ENCODE measurements around the gene SSUH2. TPM values are rescaled to one million over a fixed set of nuclear protein-coding genes. Genes with fewer than 3 reads are reported as not detected.

The SSUH2 gene
- total and polyA plus RNA-seq, 2 of the 13 experiments (the other 11 are each of a cell fraction or from before 2014, with no cell fraction given), result 38.1 to 136 TPM

- 55% methylated on average over 4 of the region's 6 CpGs for WGBS (ENCODE audit: low lambda C conversion rate)
- Histone ChIP-seq H3K36me3 (replicated peaks in 1 of 2; ENCODE audit: control insufficient read depth in 1 of 2, insufficient read depth in 2 of 2, low read length in 2 of 2) (no peaks in the 10 kb centered on the region), H3K27me3 (ENCODE audit: control insufficient read depth in 1 of 2, insufficient read depth in 2 of 2, low read length in 2 of 2) (no peaks in the 10 kb centered on the region; a peak in 2 of 5 replicates), H4K20me1 (ENCODE audit: insufficient read depth, low read length) (no peaks in the 10 kb centered on the region), H3K79me2 (ENCODE audit: insufficient read depth, low read length) (no peaks in the 10 kb centered on the region), H3K9me3 (ENCODE audit: low read length) (no peaks in the 10 kb centered on the region), H2AFZ (ENCODE audit: low read length) (no peak overlapping the region), H3K27ac (ENCODE audit: extremely low read length, insufficient read depth, low read length) (no peak overlapping the region), H3K4me1 (ENCODE audit: insufficient read depth, low read length) (no peaks in the 10 kb centered on the region; the same call in 1 of the 2 replicates), H3K4me2 (ENCODE audit: low read depth, low read length) (no peak overlapping the region), H3K9ac (ENCODE audit: insufficient read depth, low read depth, low read length) (no peak overlapping the region), H3K4me3 (replicated peaks in 1 of 3; ENCODE audit: insufficient read depth in 1 of 3, low read depth in 2 of 3, low read length in 3 of 3) (no peak overlapping the region)
- in situ Hi-C loops (cut with HindIII; ENCODE audit: extremely low pct_ligation_motif_present, low pct_unique_long_range_greater_than_20kb), result no loop called here
- intact Hi-C loops (cut with micrococcal nuclease; ENCODE audit: unreplicated experiment), result no loop called here
- BruUV-seq (replicated peaks), result no TSS peak
- TF ChIP-seq ZNF770 (CRISPR knock-in tag; IDR thresholded peaks at IDR 0.05) (no peak), TEAD3 (CRISPR knock-in tag; optimal IDR thresholded peaks at IDR 0.05; ENCODE audit: borderline replicate concordance) (no peak), MAFK (conservative IDR thresholded peaks at IDR 0.05 in 1 of 2, IDR thresholded peaks at IDR 0.05 in 1 of 2; ENCODE audit: low read length in 2 of 2) (peak in 1 of 2 experiments; percentile 25; a peak in 1 of 4 replicates), ZNF709 (CRISPR knock-in tag; IDR thresholded peaks at IDR 0.05) (no peak), ZNF501 (CRISPR knock-in tag; IDR thresholded peaks at IDR 0.05) (no peak)
- FAIRE-seq (no peak), DNase-seq (ENCODE audit: low spot score) (no peak), ATAC-seq (no peak)
- CTCF ChIA-PET (ENCODE audit: low intra/inter-chr PET ratio, low total read pairs), result no interaction called here
- POLR2A ChIA-PET, result no interaction called here
These were observed 62.7 kb downstream of the SSUH2 start for GRCh38 chr3:8581806-8582445.

- Histone ChIP-seq H3K9me3 (ENCODE audit: low read length) (no peaks in the 10 kb centered on the region), H3K4me3 (replicated peaks in 1 of 3; ENCODE audit: insufficient read depth in 1 of 3, low read depth in 2 of 3, low read length in 3 of 3) (no peak overlapping the region), H3K79me2 (ENCODE audit: insufficient read depth, low read length) (no peaks in the 10 kb centered on the region), H3K27ac (ENCODE audit: extremely low read length, insufficient read depth, low read length) (no peak overlapping the region), H3K27me3 (ENCODE audit: control insufficient read depth in 1 of 2, insufficient read depth in 2 of 2, low read length in 2 of 2) (no peaks in the 10 kb centered on the region; a peak in 2 of 5 replicates), H3K4me1 (ENCODE audit: insufficient read depth, low read length) (no peaks in the 10 kb centered on the region; the same call in 1 of the 2 replicates), H3K9ac (ENCODE audit: insufficient read depth, low read depth, low read length) (no peak overlapping the region), H3K36me3 (replicated peaks in 1 of 2; ENCODE audit: control insufficient read depth in 1 of 2, insufficient read depth in 2 of 2, low read length in 2 of 2) (no peaks in the 10 kb centered on the region), H3K4me2 (ENCODE audit: low read depth, low read length) (no peak overlapping the region), H2AFZ (ENCODE audit: low read length) (no peak overlapping the region), H4K20me1 (ENCODE audit: insufficient read depth, low read length) (no peaks in the 10 kb centered on the region)
- WGBS (ENCODE audit: low lambda C conversion rate), result 36% methylated on average over 3 of the region's 3 CpGs
- ChIA-PET POLR2A (no interaction called here), CTCF (ENCODE audit: low intra/inter-chr PET ratio, low total read pairs) (no interaction called here)
- no peak for ATAC-seq
- DNase-seq (ENCODE audit: low spot score), result no peak
- FAIRE-seq, result no peak
- in situ Hi-C loops (cut with HindIII; ENCODE audit: extremely low pct_ligation_motif_present, low pct_unique_long_range_greater_than_20kb) (no loop called here), intact Hi-C loops (cut with micrococcal nuclease; ENCODE audit: unreplicated experiment) (no loop called here)
- BruUV-seq (replicated peaks), result no TSS peak
- no peak for TF ChIP-seq ZNF251 (CRISPR knock-in tag; IDR thresholded peaks at IDR 0.05)
- TF ChIP-seq JUNB (CRISPR knock-in tag; IDR thresholded peaks at IDR 0.05; ENCODE audit: borderline replicate concordance), result no peak
- TF ChIP-seq IKZF4 (CRISPR knock-in tag; IDR thresholded peaks at IDR 0.05; ENCODE audit: borderline replicate concordance, low read depth, not compliant biosample characterization), result no peak
- no peak for TF ChIP-seq ZNF484 (CRISPR knock-in tag; IDR thresholded peaks at IDR 0.05; ENCODE audit: borderline replicate concordance, low read depth)
- no peak for TF ChIP-seq NRL (CRISPR knock-in tag; IDR thresholded peaks at IDR 0.05; ENCODE audit: borderline replicate concordance)
- no peak for TF ChIP-seq ZNF660 (CRISPR knock-in tag; IDR thresholded peaks at IDR 0.05; ENCODE audit: borderline replicate concordance, low read depth)
- no peak for TF ChIP-seq ZNF292 (CRISPR knock-in tag; IDR thresholded peaks at IDR 0.05; ENCODE audit: borderline replicate concordance, low read depth)
- no peak for TF ChIP-seq HIC2 (CRISPR knock-in tag; IDR thresholded peaks at IDR 0.05; ENCODE audit: low read depth)
These were observed 63.2 kb downstream of the SSUH2 start for GRCh38 chr3:8581373-8581772.

All from HepG2 (cell line).